ENCODE data around the gene GNG13.
A peak's percentile ranks its signal among the peaks of the same experiment; 100 is the strongest.

The GNG13 gene

DNA sequence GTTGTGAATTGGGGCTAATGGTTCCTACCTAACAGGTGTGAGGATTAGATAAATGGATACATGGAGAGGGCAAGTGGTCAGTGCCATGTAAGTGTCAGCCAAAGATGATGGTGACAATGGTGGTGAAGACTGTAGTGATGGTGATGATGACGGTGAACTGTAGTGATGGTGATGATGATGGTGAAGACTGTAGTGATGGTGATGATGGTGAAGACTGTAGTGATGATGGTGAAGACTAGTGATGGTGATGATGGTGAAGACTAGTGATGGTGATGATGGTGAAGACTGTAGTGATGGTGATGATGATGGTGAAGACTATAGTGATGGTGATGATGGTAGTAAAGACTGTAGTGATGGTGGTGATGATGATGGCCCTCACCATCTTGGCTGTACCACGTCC is 18.1 kb upstream of the GNG13 start:
- no peak for DNase-seq (ENCODE audit: low read depth)
- no peak overlapping the region for H3K4me3 ChIP-seq (ENCODE audit: low read depth, low read length)
- TF ChIP-seq, protein P1, sequence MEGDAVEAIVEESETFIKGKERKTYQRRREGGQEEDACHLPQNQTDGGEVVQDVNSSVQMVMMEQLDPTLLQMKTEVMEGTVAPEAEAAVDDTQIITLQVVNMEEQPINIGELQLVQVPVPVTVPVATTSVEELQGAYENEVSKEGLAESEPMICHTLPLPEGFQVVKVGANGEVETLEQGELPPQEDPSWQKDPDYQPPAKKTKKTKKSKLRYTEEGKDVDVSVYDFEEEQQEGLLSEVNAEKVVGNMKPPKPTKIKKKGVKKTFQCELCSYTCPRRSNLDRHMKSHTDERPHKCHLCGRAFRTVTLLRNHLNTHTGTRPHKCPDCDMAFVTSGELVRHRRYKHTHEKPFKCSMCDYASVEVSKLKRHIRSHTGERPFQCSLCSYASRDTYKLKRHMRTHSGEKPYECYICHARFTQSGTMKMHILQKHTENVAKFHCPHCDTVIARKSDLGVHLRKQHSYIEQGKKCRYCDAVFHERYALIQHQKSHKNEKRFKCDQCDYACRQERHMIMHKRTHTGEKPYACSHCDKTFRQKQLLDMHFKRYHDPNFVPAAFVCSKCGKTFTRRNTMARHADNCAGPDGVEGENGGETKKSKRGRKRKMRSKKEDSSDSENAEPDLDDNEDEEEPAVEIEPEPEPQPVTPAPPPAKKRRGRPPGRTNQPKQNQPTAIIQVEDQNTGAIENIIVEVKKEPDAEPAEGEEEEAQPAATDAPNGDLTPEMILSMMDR (IDR thresholded peaks at IDR 0.05; ENCODE audit: insufficient read depth, low read depth, low read length, missing control alignments), result no peak

DNA sequence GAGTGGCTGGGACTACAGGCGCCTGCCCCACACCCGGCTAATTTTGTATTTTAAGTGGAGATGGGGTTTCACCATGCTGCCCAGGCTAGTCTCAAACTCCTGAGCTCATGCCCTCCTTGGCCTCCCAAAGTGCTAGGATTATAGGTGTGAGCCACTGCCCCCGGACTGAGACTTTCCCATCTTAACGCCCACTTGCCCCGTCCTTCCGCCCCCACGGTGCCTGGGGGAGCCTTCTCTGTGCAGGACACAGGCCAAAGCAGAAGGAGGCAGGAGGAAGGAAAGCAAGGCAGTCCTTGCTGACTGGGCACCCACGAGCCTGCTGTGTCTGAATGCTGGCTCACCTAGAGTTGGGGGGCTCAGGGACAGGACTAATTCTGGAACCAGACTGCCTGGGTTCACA is 17.6 kb upstream of the GNG13 start:
- H3K4me3 ChIP-seq (ENCODE audit: low read depth, low read length), result no peak overlapping the region
- TF ChIP-seq, protein P1 (IDR thresholded peaks at IDR 0.05; ENCODE audit: insufficient read depth, low read depth, low read length, missing control alignments), result no peak
- DNase-seq (ENCODE audit: low read depth), result no peak

DNA sequence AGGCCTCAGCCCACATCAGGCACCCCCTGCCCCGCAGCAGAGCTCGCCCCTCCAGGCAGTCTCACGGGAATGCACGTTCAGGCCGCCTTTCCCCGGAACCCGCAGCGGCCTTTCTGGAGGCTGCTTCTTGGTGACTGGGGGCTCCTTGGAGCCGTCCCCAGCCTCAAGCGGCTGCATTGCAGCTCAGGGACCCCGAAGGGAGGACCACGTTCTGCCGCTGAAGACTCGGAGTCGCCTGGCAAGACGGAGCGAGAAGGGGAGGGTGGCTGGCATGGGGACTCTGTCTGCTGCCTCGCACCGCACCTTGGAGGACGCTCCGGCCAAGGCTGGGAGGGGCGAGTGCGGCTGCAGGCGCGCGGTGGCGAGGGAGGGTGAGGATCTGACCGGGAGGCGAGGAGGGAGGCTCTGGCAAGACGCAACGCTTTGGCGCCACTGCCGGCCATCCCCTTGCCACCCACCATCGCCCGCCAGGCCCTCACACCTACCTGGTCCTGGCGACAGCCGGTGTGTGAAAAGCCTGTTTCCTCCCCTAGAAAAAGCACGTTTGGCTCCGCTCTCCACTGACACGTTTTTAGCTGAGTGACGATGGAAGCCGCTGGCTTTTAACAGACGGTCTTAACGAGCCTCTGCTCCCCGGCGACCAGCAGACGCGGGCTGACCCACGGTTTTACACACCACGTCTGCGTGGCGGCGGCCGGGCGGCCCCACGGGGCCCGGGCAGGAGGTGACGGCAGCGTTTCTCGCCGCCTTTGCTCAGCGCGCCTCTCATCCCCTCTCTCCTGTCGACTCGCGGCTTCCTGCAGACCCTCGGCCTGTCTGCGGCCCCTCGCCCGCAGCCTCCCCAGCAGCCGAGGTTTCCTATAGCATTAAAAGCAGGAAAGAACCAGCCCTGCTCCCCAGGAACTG is 16.7 kb upstream of the GNG13 start:
- no peak overlapping the region for H3K4me3 ChIP-seq (ENCODE audit: low read depth, low read length)
- no peak for DNase-seq (ENCODE audit: low read depth)
- TF ChIP-seq, protein P1 (IDR thresholded peaks at IDR 0.05; ENCODE audit: insufficient read depth, low read depth, low read length, missing control alignments), result no peak

DNA sequence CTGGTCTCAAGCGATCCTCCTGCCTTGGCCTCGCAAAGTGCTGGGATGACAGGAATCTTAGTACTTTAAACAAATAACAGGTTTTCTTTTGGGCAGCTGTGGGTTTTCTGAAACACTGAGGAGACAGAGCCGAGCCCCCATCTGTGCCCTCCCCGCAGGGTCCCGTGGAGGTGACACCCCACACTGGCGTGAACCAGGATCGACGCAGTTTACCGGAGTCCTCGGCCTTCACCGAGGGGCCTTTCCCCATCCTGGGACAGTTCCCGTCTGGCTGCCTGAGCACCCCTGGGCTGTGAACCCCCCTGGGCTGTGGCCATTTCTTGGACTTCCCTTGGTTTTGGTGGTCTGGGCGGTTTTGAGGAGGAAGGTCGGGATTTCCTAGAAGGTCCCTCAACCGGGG is 15.3 kb upstream of the GNG13 start:
- no peak for DNase-seq (ENCODE audit: low read depth)
- H3K4me3 ChIP-seq (ENCODE audit: low read depth, low read length), result no peak overlapping the region
- TF ChIP-seq, protein P1 (IDR thresholded peaks at IDR 0.05; ENCODE audit: insufficient read depth, low read depth, low read length, missing control alignments), result no peak

DNA sequence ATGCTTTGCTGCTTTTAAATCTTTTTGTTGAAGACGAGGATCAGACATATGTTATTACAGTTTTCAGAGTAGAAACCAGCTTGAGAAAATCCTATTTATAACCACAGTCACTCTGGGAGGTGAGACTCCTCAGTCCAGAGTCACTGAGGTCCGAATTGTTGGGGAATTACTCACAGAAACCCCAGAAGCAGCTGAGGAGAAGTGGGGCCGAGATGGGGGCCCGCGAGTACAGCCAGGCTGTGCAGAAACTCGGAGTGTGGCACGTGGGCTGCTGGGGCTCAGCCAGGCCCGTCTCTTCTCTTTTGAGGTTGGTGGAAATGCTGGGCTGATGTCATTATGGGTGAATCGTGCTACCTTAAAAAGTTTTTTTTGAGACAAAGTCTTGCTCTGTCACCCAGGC is 14.4 kb upstream of the GNG13 start:
- no peak overlapping the region for H3K4me3 ChIP-seq (ENCODE audit: low read depth, low read length)
- peak; percentile 17 for DNase-seq (ENCODE audit: low read depth)
- TF ChIP-seq, protein P1 (IDR thresholded peaks at IDR 0.05; ENCODE audit: insufficient read depth, low read depth, low read length, missing control alignments), result no peak

DNA sequence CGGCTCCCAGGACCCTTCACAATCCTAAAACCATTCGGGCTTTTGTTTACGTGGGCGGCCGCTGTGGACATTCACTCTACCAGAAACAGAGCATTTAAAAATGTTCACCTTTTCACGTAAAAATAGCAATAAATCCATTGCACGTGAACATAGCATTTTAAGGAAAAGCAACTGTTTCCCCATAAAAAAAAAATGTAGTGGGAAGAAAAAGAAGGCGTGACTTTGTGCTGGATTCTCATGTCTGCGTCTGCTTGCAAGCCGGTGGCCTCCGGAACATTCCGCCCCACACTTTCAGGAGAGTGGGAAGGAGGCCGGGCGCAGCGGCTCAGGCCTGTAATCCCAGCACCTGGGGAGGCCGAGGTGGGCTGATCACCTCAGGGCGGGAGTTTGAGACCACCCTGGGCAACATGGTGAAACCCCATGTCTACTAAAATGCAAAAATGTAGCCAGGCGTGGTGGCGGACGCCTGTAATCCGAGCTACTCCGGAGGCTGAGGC is 13.4 kb upstream of the GNG13 start:
- TF ChIP-seq, protein P1 (IDR thresholded peaks at IDR 0.05; ENCODE audit: insufficient read depth, low read depth, low read length, missing control alignments), result no peak
- no peak overlapping the region for H3K4me3 ChIP-seq (ENCODE audit: low read depth, low read length)
- no peak for DNase-seq (ENCODE audit: low read depth)
